Epithelial cell of esophagus (primary cell): Measurements from ENCODE around the gene TMEM132C.
"Not testable (repeated sequence)": the region's sequence is repeated elsewhere in the genome, so short reads cannot be mapped to it uniquely, and the experiment has no call there.

Source experiments
- DNase-seq: peaks from one replicate; pipeline ENCODE4 v3.0.0; 2010; ENCODE audit warnings: low read depth
- H3K4me3 ChIP-seq: 2 replicates; pipeline ENCODE4 v1.5.1; 2011; ENCODE audit warnings: mild to moderate bottlenecking, low read length, control low read depth
- TF ChIP-seq, protein P1 (sequence below): IDR thresholded peaks from 2 replicates; pipeline ENCODE4 v1.5.1; 2011; ENCODE audit warnings: low read depth, mild to moderate bottlenecking, low read length, control low read depth, inconsistent platforms; ENCODE audit not compliant: insufficient read depth; ENCODE audit errors: missing control alignments

TMEM132C gene

DNA sequence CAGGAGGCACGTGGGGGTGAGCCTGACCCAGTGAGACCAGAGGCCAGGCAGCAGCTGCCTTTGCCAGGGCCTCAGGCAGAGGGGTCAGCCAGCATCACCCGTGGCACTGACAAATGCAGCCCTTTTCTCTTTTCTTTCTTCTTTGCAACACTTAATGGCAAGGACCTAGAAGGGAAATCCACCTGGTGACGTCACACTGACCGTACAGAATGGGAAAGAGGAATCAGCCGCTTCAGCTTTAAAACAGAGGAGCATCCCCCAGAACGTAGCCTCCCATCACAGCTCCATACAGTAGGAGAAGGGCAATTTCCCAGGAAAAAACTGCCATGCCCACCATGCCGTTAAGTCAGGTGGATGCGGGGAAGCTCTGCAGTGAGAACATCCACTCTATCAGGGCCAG lies 328.6 kb downstream of the TMEM132C start:
- H3K4me3 ChIP-seq, result no peak overlapping the region
- TF ChIP-seq, protein P1, sequence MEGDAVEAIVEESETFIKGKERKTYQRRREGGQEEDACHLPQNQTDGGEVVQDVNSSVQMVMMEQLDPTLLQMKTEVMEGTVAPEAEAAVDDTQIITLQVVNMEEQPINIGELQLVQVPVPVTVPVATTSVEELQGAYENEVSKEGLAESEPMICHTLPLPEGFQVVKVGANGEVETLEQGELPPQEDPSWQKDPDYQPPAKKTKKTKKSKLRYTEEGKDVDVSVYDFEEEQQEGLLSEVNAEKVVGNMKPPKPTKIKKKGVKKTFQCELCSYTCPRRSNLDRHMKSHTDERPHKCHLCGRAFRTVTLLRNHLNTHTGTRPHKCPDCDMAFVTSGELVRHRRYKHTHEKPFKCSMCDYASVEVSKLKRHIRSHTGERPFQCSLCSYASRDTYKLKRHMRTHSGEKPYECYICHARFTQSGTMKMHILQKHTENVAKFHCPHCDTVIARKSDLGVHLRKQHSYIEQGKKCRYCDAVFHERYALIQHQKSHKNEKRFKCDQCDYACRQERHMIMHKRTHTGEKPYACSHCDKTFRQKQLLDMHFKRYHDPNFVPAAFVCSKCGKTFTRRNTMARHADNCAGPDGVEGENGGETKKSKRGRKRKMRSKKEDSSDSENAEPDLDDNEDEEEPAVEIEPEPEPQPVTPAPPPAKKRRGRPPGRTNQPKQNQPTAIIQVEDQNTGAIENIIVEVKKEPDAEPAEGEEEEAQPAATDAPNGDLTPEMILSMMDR, result no peak
- no peak for DNase-seq

DNA sequence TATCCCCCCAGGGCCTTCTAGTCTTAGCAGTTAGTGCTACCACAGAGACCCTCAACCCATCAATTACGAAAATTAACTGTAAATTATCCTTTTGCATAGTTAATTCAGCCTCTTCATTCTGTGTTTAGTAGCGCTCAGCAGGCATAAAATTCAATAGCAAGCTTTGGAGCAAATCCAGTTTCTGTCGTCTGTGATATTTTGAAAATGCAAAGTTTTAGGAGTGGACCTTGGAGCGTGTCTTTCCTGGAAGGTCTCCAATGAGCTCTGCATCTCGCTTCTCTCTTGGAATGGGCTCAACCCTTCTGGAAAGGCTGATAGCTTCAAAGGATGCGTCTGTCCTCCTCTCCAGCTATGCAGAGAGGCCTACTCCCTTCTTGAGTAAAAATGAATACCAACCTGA lies 333.9 kb downstream of the TMEM132C start:
- no peak for DNase-seq
- H3K4me3 ChIP-seq, result no peak overlapping the region
- TF ChIP-seq, protein P1, result no peak

DNA sequence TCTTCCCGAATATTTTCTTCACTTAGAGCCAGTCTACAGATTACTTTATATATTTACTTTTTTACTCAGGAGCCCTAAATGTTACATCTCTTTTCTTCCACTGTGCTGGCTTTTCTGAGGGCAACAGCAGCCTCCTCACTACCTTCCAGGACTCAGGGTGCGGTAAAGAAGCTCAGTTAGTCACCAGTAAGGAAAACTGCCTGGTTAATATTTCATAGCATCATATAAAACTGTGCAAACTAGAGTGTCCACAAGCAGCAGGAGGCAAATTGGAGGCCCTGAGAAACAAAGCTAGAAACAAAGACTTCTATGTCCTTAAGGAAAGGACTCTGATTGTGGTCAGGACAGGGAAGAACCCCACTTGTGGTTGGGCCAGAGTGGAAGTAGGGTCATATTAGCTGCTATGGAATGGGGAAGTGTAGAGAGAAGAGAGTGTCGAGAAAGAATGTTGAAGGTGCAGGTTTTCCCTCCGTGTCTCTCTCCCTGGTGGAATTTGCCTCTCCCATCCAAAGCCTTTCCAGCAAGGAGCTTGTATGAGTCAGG lies 336.7 kb downstream of the TMEM132C start:
- H3K4me3 ChIP-seq, result no peak overlapping the region
- TF ChIP-seq, protein P1, result no peak
- DNase-seq, result no peak

DNA sequence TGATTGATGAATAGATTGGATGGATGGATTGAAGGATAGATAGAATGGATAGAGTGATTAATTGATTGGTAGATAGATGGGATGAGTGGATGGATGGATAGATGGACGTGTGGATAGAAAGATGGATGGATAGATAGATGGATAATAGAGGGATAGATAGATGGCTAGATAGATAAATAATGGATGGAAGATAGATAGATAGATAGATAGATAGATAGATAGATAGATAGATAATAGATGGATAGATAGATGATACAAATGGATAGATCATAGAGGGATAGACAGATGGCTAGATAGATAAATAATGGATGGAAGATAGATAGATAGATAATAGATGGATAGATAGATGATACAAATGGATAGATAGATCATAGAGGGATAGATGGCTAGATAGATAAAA lies 337.2 kb downstream of the TMEM132C start:
- H3K4me3 ChIP-seq, DNase-seq: not testable (repeated sequence)

DNA sequence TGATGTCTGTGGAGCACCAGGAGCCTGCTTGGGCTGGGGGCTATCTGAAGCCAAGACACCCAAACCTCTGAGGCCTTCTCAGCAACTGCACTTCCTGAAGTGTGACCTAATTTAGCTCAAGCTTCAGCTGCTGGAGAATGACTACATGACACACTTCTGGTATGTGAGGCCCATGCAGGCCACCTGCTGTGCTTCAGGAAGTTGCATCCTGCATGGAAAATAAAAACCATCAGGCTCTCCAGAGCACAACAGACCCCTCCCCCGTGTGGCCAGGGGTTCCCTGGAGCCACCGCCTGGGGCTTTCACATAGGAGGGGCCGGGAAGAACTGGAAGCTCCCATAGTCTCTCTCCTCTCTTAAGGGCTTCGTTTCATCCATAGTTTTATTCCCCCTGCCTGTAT lies 339.1 kb downstream of the TMEM132C start:
- TF ChIP-seq, protein P1, result no peak
- no peak overlapping the region for H3K4me3 ChIP-seq
- DNase-seq, result no peak

DNA sequence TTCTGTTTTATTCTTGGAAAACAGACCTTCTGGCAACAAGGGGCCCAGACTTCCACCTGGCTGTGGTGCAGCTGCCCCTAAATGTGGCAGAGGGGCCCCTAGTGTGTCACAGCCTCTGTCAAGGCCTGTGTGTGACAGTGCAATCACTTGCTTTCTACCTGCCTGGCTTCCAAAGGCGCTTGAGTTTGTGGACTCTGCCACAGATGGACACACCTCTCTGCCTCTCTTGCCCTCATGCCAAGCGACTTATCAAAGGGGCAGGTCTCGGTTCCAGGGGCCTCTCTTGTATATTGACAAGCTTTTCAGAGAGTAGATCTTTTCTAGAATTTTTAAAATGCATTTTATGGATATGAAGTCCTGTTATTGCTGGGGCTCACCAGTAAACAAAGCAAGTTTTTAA lies 339.6 kb downstream of the TMEM132C start:
- TF ChIP-seq, protein P1, result no peak
- DNase-seq, result no peak

DNA sequence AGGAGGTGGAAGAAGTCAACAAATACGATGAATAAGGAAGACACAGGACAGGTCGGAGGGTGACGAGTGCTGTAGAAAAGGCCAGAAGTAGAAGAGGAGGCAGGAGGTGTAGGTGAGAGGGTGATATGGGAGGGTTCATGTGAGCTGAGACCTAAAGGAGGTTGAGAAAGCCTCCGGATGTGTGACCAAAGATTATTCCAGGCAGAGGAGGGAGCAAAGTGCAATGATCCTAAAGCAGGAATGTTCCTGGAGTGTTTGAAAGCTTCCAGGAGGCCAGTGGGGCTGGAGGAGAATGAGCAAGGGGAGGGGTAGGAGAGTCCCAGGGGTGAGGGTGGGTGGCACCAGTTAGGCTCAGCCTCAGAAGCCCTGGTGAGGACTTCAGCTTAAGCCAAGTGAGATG lies 340.0 kb downstream of the TMEM132C start:
- TF ChIP-seq, protein P1, result no peak
- no peak overlapping the region for H3K4me3 ChIP-seq
- no peak for DNase-seq

More for the DNA sequence above, 339.6 kb downstream of the TMEM132C start:
- no peak overlapping the region for H3K4me3 ChIP-seq
